Neural cell (in vitro differentiated cells): ENCODE measurements around the gene SKAP1.

Source experiments
- EP300 ChIP-seq: fragments of 450-650 bp; conservative IDR thresholded peaks from 2 replicates; pipeline ENCODE4 v1.6.1; 2014; ENCODE audit warnings: antibody characterized with exemption, mild to moderate bottlenecking, moderate library complexity; ENCODE audit not compliant: poor library complexity, severe bottlenecking
- EZH2 ChIP-seq: fragments of 200-600, 300-800 bp; shearing (Covaris generic), sonication (generic); IDR thresholded peaks from 2 replicates; pipeline ENCODE4 v1.6.1; 2014; ENCODE audit warnings: antibody characterized with exemption, low read length, borderline replicate concordance, mild to moderate bottlenecking; ENCODE audit not compliant: insufficient read depth, poor library complexity, severe bottlenecking
- MXI1 ChIP-seq: fragments of 450-650 bp; conservative IDR thresholded peaks from 2 replicates; pipeline ENCODE4 v1.6.1; 2014; ENCODE audit warnings: antibody characterized with exemption, mild to moderate bottlenecking; ENCODE audit not compliant: poor library complexity, severe bottlenecking
- POLR2AphosphoS5 ChIP-seq: IDR thresholded peaks from 2 replicates; pipeline ENCODE4 v1.6.1; 2012
- RAD21 ChIP-seq: fragments of 450-650 bp; conservative IDR thresholded peaks from 2 replicates; pipeline ENCODE4 v1.6.1; 2014; ENCODE audit warnings: antibody characterized with exemption, mild to moderate bottlenecking, moderate library complexity
- SMC3 ChIP-seq: fragments of 450-650 bp; conservative IDR thresholded peaks from 2 replicates; pipeline ENCODE4 v1.6.1; 2014; ENCODE audit warnings: antibody characterized with exemption, mild to moderate bottlenecking, moderate library complexity; ENCODE audit not compliant: poor library complexity
- TAF1 ChIP-seq: IDR thresholded peaks from 2 replicates; pipeline ENCODE4 v1.6.1; 2012; ENCODE audit warnings: low read depth
- TF ChIP-seq, protein P1 (sequence below): fragments of 450-650 bp; IDR thresholded peaks from 2 replicates; pipeline ENCODE4 v1.5.1; 2014; ENCODE audit warnings: antibody characterized with exemption, mild to moderate bottlenecking, moderate library complexity; ENCODE audit not compliant: poor library complexity, severe bottlenecking
- TF ChIP-seq, protein P2 (sequence below): IDR thresholded peaks from 2 replicates; pipeline ENCODE4 v1.6.1; 2012; ENCODE audit warnings: borderline replicate concordance

DNA sequence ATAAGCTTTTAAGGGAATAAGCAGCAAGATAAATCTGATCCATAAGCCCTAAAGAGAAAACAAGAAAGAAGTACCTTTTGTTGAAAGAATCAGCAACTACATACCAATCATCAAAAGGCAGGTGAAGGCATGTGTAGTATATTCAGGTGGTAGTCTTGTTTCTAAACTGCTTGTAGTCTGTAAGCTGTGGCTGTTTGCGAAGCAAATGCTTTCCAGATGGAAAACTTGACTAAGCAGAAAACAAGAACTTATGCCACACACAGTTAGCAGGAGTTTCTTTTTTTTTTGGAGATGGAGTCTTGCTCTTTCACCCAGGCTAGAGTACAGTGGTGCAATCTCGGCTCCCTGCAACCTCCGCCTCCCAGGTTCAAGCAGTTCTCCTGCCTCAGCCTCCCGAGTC lies 334.4 kb downstream of the SKAP1 start:
- TF ChIP-seq MXI1 (no peak), POLR2AphosphoS5 (no peak), RAD21 (no peak), EP300 (no peak), SMC3 (no peak), TAF1 (no peak), EZH2 (no peak)
- TF ChIP-seq, protein P1, sequence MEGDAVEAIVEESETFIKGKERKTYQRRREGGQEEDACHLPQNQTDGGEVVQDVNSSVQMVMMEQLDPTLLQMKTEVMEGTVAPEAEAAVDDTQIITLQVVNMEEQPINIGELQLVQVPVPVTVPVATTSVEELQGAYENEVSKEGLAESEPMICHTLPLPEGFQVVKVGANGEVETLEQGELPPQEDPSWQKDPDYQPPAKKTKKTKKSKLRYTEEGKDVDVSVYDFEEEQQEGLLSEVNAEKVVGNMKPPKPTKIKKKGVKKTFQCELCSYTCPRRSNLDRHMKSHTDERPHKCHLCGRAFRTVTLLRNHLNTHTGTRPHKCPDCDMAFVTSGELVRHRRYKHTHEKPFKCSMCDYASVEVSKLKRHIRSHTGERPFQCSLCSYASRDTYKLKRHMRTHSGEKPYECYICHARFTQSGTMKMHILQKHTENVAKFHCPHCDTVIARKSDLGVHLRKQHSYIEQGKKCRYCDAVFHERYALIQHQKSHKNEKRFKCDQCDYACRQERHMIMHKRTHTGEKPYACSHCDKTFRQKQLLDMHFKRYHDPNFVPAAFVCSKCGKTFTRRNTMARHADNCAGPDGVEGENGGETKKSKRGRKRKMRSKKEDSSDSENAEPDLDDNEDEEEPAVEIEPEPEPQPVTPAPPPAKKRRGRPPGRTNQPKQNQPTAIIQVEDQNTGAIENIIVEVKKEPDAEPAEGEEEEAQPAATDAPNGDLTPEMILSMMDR = no peak
- TF ChIP-seq, protein P2, sequence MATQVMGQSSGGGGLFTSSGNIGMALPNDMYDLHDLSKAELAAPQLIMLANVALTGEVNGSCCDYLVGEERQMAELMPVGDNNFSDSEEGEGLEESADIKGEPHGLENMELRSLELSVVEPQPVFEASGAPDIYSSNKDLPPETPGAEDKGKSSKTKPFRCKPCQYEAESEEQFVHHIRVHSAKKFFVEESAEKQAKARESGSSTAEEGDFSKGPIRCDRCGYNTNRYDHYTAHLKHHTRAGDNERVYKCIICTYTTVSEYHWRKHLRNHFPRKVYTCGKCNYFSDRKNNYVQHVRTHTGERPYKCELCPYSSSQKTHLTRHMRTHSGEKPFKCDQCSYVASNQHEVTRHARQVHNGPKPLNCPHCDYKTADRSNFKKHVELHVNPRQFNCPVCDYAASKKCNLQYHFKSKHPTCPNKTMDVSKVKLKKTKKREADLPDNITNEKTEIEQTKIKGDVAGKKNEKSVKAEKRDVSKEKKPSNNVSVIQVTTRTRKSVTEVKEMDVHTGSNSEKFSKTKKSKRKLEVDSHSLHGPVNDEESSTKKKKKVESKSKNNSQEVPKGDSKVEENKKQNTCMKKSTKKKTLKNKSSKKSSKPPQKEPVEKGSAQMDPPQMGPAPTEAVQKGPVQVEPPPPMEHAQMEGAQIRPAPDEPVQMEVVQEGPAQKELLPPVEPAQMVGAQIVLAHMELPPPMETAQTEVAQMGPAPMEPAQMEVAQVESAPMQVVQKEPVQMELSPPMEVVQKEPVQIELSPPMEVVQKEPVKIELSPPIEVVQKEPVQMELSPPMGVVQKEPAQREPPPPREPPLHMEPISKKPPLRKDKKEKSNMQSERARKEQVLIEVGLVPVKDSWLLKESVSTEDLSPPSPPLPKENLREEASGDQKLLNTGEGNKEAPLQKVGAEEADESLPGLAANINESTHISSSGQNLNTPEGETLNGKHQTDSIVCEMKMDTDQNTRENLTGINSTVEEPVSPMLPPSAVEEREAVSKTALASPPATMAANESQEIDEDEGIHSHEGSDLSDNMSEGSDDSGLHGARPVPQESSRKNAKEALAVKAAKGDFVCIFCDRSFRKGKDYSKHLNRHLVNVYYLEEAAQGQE = no peak
